GM18508 (cell line): ENCODE measurements around the gene ACOT7.

Experiments used
- ATAC-seq: cut with Tn5 transposase; IDR thresholded peaks from one replicate; pipeline ENCODE4 v1.9.1; 2021; ENCODE audit warnings: moderate number of reproducible peaks; ENCODE audit not compliant: insufficient read depth, unreplicated experiment

ACOT7 gene

DNA sequence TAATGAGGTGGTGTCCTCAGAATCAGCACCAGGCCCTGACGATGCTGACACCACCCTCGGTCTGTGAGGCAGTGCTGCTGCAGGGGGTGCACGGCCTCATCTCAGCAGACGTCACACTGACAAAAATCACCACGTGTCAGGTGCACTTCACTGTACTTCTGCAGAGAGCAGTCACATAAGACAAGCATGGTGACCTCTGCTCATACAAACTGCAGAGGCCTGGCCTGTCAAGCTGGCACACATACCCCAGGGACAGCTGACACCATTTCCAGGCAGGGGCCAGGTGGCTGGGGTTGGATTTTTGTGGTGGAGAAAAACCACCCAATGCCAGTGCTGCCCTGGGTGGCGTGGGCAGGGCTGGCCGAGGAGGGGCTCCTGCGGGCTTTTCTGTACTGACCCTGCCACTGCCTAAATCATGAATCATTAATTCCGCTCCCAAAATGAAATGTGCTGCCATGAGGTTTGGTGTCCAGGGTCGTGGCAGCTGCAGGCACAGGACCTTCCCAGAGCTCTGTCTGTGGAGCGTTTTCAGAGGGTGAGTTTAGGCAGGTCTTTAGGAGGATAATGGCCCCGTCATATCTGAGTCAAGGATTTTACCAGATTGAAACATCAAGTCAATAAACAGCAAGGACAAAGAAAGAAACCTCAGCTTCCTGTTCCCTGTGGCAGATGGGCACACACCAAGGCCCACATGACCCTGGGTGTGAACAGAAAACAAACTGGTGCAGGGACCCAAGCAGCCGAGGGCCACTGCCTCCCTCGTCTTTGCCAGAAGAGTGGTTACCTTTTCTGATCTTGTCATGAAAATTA, 99.3 kb downstream of the ACOT7 start:
- ATAC-seq: no peak

DNA sequence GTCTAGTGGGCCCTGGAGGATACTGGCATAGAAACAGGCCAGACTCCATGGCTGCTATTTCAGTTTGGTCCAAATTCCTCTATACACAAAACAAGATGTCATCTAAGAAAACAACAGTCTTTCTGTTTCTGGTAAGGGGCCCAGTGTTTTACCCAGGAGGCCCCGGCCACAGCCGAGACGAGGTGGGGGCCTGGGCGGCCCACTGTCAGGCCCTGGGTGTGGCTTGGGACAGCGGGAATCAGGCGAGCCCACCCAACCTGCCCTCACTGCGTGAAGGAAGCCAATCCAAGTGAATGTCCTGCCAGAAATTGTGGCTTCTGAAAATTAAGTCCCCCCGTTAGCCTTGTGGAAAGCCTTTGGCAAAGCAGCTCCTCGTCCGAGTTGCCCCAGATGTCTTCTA, 101.5 kb downstream of the ACOT7 start:
- no peak for ATAC-seq

DNA sequence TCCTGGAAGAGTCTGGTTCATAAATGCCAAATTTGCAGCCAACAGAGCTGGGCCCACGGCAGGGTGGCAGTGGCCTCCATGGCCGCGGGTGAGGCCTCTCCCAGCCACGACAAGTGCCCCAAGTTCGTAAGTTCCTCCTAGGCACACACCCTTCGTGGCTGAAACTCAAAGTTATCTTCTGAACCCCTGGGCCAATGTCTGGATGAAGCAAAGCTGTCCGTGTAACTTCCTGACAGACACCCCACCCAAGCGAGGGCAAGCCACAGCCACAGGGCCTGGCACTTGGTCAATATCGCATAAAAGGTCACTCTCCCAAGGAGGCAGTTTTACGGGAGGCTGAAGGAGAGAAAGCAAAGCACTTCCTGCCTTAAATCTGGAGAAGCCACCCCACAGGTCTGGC, 104.9 kb downstream of the ACOT7 start:
- ATAC-seq: no peak

DNA sequence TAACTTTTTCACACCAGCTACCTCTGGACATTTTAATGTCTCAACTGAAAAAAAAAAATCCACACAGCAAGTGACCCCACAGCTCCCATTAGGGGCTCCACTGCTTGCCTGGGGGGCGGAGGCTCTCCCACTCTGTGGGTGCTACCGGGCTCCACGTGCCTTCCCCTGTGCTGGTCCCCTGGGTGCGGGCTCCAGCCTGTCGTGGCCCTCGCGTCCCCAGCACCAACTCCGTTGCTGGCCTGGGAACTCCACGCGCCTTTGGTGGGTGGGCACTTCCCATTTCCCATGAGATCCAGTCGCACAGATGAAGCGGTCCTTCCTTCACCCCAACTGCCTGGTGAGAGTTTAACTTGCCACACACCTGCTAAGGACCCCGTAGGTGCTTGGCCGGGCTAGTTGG, 105.5 kb downstream of the ACOT7 start:
- ATAC-seq: no peak

DNA sequence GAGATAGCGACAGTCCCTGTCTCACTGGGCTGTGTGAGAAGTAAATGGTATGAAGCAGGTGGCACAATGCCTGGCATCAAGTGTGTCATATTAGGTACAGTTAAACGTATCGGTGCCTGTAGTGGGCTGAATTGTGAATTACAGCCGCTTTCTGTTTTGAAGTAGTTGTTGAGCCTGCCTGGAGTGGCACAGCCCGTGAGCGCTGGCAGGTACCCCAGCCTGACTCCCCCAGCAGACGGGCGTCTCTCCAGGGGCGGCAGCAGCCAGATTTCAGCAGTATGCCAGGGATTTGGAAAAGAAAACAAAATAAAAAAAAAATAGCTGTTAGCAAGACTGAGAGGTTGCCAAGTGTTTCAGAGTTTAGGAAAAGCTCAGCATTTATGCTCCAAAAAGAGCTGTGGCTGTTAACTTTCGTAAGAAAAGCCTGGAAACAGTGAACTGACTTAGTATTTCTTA, 106.1 kb downstream of the ACOT7 start:
- ATAC-seq: no peak

DNA sequence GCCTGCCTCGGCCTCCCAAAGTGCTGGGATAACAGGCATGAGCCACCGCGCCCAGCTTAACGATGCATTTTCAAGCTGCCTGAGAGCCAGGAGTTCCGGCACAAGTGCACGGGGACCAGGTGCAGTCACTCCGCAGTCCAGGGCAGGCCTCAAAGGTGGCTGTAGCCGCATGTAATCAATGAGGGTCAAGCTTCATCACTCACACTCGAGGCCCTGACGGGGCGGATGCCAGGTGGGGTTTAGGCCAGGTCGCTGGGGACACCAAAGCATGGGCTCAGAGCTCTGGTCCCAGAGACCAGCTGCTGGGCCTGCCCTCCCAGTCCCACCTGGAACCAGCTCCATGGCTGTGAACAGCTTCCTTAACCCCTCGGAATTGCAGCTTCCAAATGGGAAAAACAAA, 106.5 kb downstream of the ACOT7 start:
- no peak for ATAC-seq

DNA sequence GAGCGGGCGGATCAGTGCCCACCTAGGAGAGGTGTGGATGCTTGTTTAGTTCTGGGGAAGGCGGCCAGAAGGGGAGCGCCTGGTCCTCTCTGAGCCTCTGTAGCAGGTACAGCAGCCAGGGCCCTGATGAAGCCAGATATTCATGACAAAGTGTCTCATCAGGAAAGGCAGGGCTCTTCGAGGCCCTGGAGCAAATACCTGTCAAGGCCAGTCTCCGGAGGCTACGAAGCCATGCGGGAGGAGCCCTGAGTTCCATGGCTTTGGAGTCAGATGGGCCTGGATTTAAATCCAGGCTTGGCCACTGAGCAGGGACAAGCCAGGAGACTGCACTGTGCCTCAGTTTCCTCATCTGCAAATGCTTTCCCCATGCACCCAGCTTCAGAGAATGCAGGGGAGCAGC, 107.3 kb downstream of the ACOT7 start:
- ATAC-seq: no peak

DNA sequence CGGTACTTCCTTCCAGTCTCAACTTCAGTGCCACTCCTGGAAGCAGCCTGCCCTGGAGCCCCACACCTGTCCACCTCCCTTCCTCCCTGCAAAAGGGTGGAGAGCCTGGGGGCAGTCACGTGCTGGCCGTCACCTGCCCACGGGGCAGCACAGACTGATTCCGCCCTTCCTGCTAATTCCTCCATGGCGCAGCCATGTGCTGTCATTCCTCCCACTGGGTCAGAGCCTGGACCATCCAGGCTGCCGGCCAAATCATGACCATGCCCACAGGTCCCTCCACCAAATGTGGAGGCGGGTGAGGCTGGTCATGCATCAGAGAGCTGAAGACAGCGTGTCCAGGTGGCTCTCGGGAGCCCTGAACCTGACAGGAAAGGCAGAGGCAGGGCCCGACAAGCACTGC, 108.2 kb downstream of the ACOT7 start:
- no peak for ATAC-seq

DNA sequence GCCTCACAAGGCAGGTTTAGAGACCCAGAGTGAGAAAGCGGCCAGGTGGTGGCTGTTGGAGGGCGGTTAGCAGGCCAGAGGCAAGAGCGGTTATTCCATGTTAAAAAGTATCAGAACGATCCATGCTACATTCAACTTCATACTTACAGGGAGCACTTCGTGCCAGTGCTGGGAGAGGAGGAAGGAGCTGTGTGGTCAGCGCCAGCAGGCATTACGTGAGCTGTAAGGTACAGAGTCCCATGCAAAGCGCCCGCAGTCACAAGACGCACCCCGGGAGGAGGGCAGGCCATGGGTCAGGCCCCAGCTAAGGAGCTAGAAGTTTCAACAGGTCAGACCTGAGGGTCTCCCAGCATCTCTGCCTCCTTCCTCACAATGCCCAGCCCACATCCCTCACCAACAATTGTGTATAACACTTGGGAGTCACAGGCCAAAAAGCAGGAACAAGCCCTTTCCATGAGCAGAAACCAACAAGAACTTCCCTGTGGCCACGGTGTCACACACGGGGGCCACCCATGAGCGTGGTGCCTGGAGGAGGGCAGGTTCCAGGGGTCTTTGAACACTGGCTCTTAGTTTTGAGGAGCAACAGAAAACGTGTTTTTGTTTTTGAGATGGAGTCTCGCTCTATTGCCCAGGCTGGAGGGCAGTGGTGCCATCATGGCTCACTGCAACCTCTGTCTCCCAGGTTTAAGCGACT, 110.8 kb downstream of the ACOT7 start:
- no peak for ATAC-seq

DNA sequence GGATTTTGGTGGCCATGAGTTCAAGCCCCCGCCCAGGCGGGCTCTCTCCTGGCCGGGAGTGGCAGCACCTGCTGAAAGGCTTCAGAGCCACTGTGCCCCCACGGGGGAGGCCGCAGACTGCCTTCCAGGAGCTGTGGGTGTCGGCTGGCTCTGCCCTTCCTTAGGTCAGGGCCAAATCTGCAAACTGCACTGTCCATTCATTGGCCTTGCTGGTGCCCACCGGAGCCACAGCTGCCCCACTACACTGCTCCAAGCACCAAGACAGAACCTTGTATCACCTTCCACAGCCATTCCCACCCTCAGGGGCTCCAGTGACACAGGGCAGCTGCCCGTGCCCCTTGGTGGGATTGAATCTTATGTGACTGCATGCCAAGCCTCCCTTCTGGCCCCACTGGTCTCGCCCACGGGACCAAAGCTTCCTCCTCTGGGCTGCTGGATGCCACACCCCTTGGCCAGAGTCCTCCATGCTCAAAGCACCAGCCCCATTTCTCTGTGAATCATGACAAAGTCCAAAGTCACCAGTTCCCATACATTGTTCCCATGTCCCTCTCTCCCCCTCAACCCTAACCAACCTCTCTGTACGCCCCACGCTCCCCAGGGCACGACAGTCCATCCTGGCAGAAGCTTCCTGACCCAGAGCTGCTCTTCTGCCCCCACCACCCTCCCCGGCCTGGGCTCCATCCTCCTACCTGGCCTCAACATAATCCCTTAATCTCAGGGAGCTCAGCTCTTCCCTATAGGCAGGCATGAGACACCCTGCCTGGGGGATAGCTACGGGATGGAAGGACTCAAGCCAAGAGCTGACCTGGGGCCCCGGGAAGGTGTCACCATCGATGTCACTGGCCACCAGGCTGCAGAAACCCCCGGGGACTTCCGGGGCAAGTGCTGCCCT, 111.8 kb downstream of the ACOT7 start:
- ATAC-seq: no peak

DNA sequence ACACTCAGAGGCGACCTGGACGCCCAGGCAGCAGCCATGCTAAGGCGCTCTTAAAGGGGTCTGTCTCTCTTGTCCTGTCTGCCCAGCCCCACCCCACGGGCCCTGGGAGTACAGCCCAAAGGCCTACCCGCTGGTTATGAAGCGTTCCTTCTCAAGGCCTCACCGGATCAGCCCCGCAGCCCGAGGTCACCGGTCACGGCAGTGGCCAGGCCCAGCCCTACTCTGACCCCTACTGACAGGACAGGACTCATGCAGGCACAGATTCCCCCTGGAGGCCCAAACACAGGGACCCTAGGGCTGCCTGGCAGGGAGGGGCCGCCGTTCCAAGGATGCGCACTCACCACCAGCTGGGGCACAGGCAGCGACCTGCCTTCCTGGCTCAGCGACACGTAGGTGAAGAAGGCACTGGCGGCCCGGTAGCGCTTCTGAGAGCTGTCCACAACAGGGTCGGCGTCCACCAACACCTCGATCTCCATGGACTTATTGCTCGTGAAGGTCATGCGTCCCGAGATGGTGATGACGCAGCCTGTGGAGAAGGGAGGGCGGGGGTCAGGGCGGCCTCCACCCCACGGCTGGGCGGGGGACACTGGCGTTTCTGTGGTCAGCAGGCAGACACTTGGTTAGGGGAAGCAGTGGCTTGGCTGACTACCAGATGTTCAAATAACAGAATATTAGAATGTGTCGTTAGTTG, 112.7 kb downstream of the ACOT7 start:
- ATAC-seq: no peak

DNA sequence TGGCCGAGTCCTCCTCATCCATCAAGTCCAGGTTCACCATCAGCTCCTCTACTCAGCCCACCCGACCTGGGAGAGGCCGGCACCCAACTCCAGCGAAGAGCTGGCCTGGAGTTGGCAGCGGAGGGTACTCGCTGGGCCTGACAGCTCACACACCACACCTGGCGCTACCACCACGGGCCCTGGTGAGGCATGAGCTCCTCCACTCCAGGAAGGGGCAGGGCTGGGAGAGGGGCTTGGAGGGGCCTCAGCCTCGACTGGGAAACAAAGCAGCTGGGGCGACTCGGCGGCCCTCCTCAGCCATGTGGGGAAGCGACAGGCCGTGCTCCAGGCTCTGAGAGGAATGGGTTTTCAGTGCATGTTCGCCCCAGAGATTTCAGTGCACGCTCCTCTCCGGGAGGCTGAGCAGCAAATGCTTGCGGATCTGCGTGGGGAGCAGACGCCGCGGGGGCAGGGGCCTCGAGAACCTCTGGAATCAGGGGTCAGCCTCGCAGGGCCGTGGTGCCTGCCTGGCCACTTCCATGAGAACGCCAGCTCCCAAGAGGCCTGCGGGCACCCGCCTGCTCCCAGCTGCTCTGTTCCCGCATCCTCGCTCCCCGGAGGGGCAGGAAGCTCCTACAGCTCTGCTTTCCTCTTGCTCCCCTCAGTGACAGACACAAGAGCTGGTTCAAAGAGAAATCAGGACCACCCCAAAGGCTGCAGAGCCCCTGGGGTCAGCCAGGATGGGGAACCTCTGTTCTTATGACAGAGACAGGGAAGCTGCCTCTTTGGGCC, 113.8 kb downstream of the ACOT7 start:
- ATAC-seq: no peak

DNA sequence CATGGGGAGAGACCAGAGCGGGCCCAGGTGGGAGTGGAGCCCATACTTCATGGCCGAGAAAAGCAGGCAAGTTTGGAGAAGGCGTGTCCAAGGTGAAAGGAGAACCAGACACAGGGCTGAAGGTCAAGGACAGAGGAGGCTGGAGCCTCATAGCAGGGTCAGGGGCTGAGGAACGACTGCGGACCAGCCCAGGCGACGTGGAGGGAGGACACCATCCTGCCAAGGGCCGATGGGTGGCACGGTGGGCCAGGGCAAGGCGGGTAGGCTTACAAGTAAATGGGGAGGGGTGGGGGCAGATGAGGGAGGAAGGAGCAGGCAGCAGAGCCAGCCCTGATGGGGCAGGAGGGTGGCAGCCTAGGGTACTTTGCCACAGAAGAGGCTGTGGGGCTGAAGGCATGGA, 114.5 kb downstream of the ACOT7 start:
- no peak for ATAC-seq

DNA sequence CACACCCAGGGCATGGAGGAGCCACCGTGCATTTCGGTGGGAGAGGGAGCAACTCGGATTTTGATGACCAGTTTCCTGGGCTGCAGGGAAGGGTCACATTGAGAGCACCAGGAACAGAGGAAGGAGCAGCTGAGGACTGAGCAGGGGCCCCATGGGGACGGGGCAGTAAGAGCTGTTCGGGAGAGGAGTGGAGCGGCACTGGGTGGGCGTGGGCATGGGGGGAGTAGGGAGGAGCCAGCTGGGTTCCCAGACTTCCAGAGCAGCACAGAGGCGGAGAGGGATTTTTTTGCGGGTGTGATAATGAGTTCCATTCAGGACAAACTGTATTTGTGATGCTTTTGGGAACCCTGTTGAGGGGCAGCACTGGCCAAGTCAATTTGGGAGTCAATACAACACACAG, 115.3 kb downstream of the ACOT7 start:
- no peak for ATAC-seq

DNA sequence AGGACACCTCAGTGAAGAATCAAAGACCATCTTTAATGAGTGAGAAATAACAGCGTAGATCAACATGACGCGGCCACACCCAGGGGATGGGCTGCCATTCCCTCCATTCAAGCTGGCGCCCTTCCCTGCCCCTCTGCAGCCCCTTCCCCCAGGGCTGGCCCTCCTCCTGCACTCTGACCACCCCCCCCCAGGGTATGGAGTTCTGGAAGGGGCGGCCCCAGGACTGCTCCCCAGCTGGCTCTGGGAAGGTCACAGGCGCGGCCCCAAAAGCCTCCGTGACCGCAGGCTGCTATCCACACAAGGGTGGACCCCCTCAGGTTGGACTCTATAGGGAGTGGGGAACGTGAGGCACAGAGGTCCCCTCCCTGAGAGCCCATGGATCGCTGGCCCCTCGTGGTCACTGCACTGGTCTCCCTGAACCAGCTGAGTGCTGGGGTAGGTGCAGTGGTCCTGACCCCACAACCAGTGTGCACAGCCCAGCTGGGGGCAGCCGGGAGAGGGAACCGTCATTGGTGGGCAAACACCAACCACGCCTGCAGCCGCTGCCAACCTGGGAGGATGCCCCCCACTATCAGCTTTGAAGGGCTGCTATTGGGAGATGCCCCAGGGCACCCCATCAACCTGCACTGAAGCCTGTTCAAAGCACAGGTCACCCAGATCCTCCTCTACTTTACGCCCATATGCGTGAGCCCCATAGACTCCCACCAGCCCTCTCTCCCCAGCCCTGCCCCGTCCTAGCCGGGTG, 116.6 kb downstream of the ACOT7 start:
- no peak for ATAC-seq

DNA sequence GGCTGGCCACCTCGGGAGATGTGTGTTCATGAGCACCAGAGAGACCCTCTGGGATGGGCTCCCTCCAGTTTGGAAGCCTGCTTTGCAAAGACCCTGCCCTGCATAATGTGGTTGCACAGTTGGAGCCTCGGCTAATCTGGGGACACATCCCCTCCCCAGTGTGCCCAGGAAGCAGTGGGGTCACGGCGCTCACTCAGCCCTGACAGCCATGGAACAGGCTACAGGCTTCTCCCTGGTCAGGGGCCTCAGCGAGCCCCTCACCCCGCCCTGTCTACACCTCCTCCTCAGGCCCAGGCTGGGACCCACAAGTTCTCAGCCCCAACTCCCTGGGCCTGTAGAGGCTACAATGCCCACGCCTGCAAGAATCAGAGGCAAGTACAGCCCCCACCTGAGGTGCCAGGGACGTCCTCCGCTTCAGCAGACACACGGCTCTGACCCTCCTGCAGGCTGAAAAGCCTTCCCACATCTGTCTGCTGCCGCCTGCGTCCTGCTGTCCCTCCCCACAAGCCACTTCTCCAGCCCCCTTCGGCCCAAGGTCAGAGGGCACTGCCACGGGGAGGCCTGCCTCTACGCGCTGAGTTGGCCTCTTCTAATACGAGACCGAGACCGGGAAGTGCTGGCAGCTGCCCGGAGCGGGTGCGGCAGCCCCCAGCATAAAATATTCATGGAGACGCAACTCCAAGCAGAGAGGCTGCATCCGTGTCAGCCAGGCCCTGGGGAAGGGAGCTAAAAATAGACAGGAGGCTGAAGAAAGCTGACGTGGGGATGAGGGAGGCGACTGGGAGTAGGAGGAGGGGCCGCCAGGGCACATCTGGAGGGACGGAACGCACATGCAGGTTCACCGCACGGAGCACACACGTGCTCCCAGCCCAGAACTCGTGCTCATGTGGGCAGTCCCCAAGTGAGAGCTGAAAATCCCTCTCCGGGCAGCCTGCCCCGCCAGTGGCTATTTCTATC, 117.5 kb downstream of the ACOT7 start:
- no peak for ATAC-seq

DNA sequence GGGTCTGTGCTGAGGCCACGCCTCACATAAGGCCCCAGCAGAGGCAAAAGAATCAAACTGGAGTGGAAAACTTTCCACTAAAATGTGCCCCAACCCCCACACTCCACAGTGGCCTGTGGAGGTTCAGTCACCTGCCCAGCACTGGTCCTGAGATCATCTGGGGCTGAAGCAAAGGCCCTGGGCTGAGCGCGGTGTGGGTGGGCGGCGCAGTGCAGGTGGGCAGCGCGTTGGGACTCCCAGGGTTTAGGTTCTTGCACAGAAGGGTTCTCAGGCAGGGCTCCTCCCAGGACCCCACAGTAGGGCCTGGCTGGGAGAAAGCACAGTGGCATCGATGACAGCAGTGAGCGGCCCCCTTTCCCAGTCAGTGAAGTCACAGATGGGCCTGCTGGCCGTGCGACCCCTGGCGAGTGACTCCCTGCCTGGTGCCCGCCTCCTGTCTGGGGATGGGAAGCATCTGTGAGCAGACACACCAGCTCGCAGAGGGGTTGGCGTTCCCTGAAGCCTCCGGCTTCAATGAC, 118.9 kb downstream of the ACOT7 start:
- no peak for ATAC-seq

DNA sequence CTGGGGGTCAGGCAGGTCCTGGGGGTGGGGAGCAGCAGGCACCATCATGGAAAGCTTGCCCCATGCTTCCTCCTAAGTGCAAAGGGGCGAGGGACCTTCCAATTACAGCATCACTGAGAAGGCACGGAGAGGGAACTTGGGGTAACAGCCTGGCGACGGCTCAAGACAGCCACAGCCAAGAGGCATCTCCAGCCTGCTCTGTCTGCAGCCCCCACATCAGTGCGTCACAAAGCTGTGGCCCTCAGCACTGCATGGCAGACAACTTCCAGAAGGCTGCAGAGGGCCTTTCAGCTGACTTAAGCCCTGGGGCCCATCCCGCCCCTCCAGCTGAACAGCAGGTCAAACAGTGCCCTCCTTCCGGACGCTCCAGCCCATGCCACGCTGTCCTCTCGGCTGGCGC, 119.5 kb downstream of the ACOT7 start:
- no peak for ATAC-seq
